GM18517 (cell line): ENCODE results near the gene RASL10B.
"Not testable (repeated sequence)": the region's sequence is repeated elsewhere in the genome, so short reads cannot be mapped to it uniquely, and the experiment has no call there.

Experiments
- ATAC-seq: cut with Tn5 transposase; IDR thresholded peaks from one replicate; pipeline ENCODE4 v1.9.1; 2021; ENCODE audit warnings: mild to moderate bottlenecking, moderate library complexity; ENCODE audit not compliant: unreplicated experiment

Gene RASL10B

DNA sequence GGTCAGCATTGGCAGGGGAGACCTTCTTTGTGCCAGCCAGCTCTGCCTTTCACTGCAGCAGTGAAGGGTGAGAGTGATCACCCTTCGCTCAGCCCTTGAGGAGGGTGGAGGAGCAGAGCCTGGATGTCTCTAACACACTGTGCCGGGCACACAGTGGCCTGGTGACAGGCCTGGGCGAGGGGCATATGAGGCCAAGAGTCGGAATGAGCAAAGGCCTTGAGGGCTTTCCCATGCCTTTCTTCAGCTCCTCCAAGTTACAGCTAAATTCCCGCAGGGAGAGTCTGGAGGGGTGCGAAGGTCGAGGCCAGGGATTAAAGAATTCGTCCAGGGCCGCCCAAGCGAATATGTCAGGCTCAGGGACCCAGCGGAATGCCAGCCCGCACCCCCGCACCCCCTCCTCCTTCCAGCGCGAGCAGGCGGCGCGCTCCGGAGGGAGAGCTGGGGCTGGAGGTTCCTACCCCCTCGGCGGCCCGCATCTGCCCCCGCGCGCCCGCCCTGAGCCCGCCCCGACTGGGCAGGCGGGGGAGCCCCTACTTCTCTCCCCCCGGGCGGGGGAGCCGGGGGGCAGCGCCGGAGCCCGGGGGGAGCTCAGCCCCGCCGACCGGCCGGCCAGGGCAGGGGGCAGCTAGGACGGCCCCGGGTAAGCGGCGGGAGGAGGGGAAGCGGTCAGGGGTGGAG lies at the start of gene RASL10B:
TSS of gene RASL10B (plus strand) at position 401 of the 678 bp plus-strand sequence. CDS start 3,546 bp downstream, outside the sequence.
- no peak for ATAC-seq

- no peak for ATAC-seq
These were observed 47.8 kb upstream of the RASL10B start for GRCh38 chr17:35683591-35683990.

DNA sequence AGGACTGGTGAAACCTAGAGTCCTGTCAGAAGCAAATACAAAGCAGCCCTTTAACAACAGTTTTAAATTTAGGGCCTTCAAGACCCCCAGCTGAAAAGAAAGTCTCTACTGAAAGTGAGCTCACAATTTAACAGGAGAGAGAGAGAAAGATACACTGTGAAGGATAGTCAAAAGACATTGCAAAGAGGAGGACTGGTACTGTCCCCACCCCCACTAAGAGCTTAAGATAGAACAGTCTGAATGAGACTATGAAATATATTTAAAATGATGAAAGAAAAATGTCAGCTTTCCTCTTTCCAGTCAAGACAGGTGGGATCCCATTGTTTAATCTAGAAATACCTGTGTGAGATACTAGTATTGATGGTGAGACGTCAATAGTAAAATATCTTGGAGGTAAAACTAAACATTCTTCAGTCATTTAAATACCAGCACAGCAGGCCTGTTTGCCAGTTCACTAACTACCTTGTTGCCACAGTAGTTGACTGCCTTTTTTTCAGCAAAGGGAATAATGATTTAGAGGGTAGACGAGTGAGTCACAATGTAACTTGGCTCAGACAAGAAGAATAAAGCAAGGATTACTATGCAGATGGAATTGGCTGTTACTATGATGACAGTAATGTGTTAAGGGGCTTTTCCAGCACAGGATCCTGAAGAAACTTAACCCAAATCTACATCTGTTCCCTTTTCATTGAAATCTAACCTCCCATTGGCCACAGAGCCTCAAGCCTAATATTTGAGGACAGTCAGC lies 47.2 kb upstream of the RASL10B start:
- ATAC-seq, result no peak

DNA sequence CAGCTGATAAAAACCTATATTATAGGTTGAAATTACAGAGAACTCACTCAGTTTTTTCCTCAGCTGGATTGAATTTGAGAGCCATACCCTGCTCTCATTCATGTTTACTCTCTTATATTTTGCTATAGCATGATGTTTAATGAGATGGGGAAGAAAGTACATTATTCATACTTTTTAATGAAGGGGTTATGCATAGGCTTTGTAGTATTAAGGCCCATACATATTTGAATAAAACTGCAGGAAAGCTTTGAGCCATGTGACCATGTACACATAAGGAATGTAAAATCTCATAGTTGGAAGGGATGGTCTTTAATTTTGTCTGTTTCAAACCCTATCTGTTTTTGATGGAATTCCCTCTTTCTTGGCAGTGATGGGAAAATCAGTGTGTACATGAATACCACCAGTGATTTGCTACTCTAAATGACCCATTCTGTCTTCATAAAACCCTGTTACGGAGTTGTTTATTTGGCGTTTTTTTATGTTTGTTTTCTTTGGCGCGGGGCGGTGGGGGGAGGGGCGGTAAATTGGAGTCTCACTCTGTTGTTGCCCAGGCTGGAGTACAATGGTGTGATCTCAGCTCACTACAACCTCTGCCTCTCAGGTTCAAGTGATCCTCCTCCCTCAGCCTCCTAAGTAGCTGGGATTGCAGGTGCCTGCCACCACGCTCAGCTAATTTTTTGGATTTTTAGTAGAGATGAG lies 38.8 kb upstream of the RASL10B start:
- ATAC-seq, result no peak

- ATAC-seq, result no peak
These were observed 37.8 kb upstream of the RASL10B start for GRCh38 chr17:35693662-35694061.

GRCh38 chr17:35694906-35695305 lies 36.5 kb upstream of the RASL10B start:
- no peak for ATAC-seq

GRCh38 chr17:35695613-35696012 lies 35.8 kb upstream of the RASL10B start:
- no peak for ATAC-seq

DNA sequence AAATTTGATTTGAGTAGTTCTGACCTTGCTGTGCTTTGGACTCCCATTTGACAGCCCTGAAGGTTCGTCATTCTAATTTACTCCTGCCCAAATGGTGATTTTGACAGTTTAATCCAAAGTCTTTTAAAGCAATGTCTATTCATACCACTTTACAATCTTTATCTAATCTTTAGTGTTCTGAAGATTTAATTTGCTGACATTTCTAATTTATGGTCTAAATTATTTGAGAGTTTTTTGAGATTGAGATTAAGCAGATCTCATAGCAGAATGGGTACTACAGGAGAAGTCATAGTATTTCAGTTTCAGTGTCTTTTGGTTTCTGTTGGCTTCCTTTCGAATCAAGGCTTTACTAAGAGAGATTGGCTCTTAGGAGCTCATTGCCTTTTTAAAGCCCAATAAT lies 32.6 kb upstream of the RASL10B start:
- no peak for ATAC-seq

DNA sequence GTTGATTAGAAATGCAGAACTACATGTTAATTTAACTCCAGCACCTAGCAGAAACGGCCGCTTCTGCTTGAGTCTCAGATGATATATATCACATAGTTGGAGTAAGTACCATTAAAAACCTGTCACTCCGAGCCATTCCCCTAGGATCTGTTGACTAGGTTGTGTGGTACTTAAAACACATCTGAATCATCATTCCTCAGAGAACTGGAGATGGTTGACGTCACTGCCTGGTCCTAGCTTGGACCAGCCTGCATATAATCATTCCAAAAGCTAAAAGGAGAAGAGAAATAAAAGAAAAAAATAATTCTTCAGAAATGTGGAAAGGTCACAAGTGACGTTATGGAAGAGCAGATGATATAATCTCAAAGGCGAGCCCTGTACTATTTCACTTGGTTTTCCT lies 31.3 kb upstream of the RASL10B start:
- ATAC-seq, result no peak

DNA sequence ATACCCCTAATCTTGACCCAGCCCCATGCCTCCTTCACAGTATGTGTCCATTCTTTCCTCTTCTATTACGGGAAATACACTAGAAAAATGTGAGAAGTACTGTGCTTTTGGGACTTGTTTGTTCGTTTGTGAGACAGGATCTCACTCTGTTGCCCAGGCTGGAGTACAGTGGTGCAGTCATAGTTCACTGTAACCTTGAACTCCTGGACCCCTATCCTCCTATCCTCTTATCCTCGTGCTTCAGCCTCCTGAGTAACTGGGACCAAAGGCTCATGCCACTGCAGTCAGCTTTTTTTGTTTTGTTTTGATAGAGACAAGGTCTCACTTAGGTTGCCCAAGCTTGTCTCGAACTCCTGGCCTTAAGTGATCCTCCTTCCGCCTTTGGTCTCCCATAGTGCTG lies 29.9 kb upstream of the RASL10B start:
- ATAC-seq, result no peak

- not testable (repeated sequence) for ATAC-seq
These were observed 28.1 kb upstream of the RASL10B start for GRCh38 chr17:35703308-35703707.

GRCh38 chr17:35705230-35705629 lies 26.2 kb upstream of the RASL10B start:
- ATAC-seq, result no peak

GRCh38 chr17:35705705-35706104 lies 25.7 kb upstream of the RASL10B start:
- no peak for ATAC-seq

DNA sequence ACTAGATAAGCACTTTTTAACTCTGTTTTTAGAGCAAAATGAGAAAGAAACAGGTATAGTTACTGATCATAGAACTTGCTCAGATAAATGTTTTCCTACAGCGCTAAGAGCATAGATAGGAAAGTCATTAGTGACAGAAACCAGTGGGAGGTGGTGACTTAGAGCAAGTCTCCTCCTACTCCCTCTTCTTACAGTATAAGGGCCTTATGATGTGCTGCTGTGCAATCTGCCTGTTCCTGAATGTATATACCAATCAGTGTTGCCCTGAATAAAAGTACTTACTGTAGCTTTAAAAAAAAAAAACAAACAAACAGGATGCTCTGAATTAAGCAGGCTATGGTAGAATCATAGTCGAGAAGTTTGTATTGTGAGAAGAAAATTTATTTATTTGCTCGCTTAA lies 23.3 kb upstream of the RASL10B start:
- no peak for ATAC-seq

DNA sequence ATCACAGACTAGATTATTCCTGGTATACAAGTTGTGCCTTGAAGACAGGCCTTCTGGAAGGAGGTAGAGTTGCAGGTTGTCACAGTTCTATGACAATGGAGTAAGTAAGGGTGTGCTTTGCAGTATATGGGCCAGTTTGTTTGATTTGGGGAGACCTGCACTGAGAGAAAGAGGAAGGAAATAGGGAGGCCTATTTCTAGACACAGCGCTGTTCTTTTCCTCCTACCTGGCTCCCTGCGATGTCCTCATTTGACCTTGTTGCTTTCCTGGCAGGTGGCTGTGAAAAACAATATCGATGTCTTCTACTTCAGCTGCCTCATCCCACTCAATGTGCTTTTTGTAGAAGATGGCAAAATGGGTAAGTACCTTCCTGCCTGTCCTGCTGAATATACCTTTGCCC lies 22.5 kb upstream of the RASL10B start:
- no peak for ATAC-seq

- ATAC-seq, result no peak
These were observed 21.6 kb upstream of the RASL10B start for GRCh38 chr17:35709874-35710273.

GRCh38 chr17:35710950-35711349 lies 20.5 kb upstream of the RASL10B start:
- no peak for ATAC-seq

DNA sequence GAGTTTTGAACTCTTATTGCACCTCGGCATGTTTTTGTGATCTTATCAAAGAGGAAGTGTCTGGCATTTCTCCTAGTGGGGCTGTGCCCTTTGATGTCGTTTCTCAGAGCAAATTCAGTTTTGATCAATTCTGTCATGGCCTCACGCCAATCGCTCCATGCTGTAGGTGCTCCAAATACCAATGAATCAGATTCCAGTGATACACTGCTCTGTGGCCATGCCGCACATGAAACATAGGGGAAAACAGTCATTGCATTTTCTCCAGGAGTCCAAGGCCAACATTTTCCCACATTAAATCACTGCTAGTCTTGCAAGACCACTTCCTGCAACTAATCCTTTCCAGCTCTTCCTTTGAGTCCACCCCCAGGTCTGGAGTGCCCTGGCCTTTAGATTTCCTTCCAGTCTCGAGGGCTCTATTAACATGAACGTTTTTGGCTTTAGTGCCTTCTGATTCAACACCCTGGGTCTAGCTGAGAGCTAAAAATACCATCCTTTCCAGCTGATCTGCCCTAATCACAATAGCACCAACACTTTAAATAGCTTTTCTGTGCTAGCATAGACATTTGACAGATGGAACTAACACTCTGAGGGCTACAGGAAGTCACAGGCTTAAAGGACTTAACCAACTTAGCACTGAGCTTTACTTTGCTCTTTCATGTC lies 18.2 kb upstream of the RASL10B start:
- no peak for ATAC-seq

- no peak for ATAC-seq
These were observed 16.5 kb upstream of the RASL10B start for GRCh38 chr17:35714988-35715387.

GRCh38 chr17:35715416-35715815 lies 16.0 kb upstream of the RASL10B start:
- no peak for ATAC-seq

- no peak for ATAC-seq
These were observed 15.3 kb upstream of the RASL10B start for GRCh38 chr17:35716173-35716572.
